ENCODE data around the gene MMP2. TPM values are rescaled to one million over a fixed set of nuclear protein-coding genes. Genes with fewer than 3 reads are reported as not detected.

MMP2 gene
- total RNA-seq, 1 donor from 2014 or later: not detected

DNA sequence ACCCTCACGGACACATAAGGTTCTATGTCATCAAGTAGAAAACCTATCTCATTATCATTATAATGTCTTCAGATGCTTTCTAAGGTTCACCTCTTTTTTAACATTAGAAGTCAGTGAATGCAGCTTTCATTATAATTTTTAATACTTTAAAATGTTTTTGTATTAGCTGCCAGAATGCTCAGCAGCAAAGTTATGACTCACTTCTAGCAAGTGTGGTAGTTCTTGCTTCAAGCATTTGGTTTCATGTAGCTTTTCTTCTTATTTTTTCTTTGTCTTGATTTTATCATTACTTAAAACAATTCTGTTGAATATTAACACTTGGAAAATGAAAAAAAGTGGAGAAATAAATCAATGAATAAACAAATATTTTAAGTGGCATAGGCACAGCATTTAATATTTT, 53.2 kb downstream of the MMP2 start:
- Mint-ChIP-seq H3K27me3 (peaks cover 3% of the 10 kb centered on the region), H3K36me3 (ENCODE audit: low read depth) (no peaks in the 10 kb centered on the region), H3K27ac (no peak overlapping the region), H3K9me3 (no peaks in the 10 kb centered on the region), H3K4me3 (no peak overlapping the region), H3K4me1 (no peaks in the 10 kb centered on the region)
- intact Hi-C loops (cut with micrococcal nuclease): no loop called here
- DNase-seq: no peak

DNA sequence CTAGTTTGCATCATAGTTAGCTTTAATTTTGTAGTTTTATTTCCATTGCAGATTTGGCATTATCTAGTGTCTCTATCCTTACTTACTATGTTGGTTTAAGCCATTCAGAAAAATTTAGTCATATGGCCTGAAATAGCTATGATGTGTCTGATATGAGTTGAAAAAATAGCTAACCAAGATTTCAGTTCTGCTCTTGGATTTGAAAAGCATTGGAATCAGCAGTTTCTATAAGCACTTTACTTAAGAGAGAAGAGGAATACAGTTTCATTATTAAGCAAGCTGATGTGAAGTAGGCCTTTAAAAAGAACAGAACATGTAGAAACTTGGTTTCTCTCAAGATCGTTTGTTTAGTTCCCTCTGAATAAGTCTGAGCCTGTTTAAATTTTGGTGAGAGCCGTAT, 55.8 kb downstream of the MMP2 start:
- H3K4me3 Mint-ChIP-seq: no peak overlapping the region
- H3K27ac Mint-ChIP-seq: no peak overlapping the region
- intact Hi-C loops (cut with micrococcal nuclease): no loop called here
- no peaks in the 10 kb centered on the region for H3K4me1 Mint-ChIP-seq
- H3K9me3 Mint-ChIP-seq: no peaks in the 10 kb centered on the region
- DNase-seq: no peak
- no peaks in the 10 kb centered on the region for H3K36me3 Mint-ChIP-seq (ENCODE audit: low read depth)
- H3K27me3 Mint-ChIP-seq: peaks cover 2% of the 10 kb centered on the region

DNA sequence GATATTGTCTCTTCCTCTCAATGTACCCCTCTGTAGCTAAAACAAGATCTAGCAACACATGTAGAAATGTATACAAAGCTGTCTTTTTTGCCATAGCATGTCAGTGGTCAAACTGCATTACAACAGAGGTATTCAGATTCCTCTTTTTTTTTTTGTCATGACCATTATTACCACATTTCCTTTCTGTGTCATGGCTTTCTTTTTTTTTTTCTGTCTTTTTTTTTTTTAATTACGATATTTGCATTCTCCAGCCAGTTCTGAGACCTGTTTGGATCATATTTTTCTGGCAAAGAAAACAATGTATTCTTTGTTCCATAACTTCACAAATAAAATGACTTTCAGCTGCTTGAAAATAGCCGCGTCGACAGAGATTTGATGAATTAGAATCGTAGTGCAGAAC, 60.1 kb downstream of the MMP2 start:
- Mint-ChIP-seq H3K4me3 (no peak overlapping the region), H3K27ac (no peak overlapping the region), H3K27me3 (peaks cover 2% of the 10 kb centered on the region), H3K4me1 (no peaks in the 10 kb centered on the region), H3K36me3 (ENCODE audit: low read depth) (no peaks in the 10 kb centered on the region), H3K9me3 (no peaks in the 10 kb centered on the region)
- DNase-seq: no peak
- intact Hi-C loops (cut with micrococcal nuclease): no loop called here

DNA sequence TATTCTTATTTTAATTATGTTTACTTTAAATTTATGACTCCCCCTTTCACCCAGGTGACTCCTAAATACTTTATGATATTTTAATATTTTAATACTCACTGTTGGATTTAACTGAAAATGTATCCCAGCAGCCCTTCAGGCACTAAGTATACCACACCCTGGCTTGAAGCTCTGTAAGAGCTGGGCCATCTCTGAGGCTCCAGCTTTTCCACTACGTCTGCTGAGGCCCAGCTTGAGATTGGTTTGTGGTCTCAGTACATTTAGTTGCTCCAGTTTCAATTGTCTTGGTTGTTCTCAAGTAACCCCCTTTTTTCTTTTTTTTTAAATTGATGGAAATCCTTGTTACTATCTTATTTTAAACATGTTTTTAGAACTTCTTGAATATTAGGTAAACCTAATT, 60.5 kb downstream of the MMP2 start:
- Mint-ChIP-seq H3K4me3 (no peak overlapping the region), H3K27me3 (peaks cover 2% of the 10 kb centered on the region), H3K36me3 (ENCODE audit: low read depth) (no peaks in the 10 kb centered on the region), H3K4me1 (no peaks in the 10 kb centered on the region), H3K9me3 (no peaks in the 10 kb centered on the region), H3K27ac (no peak overlapping the region)
- intact Hi-C loops (cut with micrococcal nuclease): no loop called here
- no peak for DNase-seq

DNA sequence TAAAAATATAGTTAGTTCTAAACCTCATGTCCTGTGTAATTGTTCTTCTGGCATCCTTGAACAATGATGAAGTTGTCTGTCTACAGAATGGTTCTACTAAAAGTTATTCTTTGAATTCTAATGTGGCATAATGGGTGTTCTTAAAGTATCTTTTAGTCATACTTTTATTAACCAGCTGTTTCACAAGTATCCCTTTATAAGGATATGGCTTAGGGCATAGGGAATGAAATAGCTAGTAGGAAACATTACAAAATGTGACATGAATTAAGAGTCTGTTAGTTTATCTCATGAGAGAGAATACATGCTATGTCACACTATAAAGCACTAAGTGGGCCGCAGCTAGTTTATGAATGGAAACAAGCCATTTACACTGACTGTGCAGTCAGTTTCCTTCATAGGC, 61.2 kb downstream of the MMP2 start:
- peaks cover 2% of the 10 kb centered on the region for H3K27me3 Mint-ChIP-seq

DNA sequence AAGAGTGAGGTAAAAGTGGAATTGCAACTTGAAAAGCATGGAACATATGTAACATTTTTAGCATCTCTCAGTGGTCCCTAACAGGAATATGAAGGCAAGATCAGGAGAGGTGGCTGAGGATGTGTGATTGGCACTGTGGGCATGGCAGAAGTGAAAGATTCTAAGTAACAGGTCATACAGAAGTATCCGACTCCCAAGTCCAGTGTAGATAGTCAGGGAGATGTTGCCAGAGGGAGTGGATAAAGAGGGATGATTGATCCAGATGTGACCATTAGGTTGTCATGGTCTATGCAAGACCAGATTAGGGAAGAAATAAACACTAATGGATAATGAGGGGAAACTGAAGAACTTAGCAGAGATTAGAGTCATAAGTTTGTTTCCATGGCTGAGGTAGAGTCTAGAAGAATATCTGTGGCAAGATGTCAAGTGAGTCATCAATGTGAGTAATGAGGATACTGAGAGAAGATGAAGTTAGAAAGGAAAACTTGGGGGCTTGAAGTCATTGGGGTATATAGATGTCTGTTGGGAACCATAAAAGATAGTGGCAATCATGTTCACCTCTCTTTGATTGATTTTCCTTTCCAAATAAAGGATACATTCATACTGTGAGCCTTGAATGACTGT, 63.6 kb downstream of the MMP2 start:
- intact Hi-C loops (cut with micrococcal nuclease): loop anchor here (1.0 kb wide), 1 partner anchor 77 kb away; no protein-coding TSS in a partner anchor
- no peak overlapping the region for H3K27ac Mint-ChIP-seq
- H3K4me3 Mint-ChIP-seq: no peak overlapping the region
- no peak for DNase-seq
- H3K27me3 Mint-ChIP-seq: peaks cover 2% of the 10 kb centered on the region
- no peaks in the 10 kb centered on the region for H3K9me3 Mint-ChIP-seq
- no peaks in the 10 kb centered on the region for H3K36me3 Mint-ChIP-seq (ENCODE audit: low read depth)
- no peaks in the 10 kb centered on the region for H3K4me1 Mint-ChIP-seq

More for the DNA sequence above, 61.2 kb downstream of the MMP2 start:
- H3K36me3 Mint-ChIP-seq (ENCODE audit: low read depth): no peaks in the 10 kb centered on the region
- no peak overlapping the region for H3K4me3 Mint-ChIP-seq
- no peak overlapping the region for H3K27ac Mint-ChIP-seq
- H3K9me3 Mint-ChIP-seq: no peaks in the 10 kb centered on the region
- no peaks in the 10 kb centered on the region for H3K4me1 Mint-ChIP-seq
- intact Hi-C loops (cut with micrococcal nuclease): no loop called here
- no peak for DNase-seq

DNA sequence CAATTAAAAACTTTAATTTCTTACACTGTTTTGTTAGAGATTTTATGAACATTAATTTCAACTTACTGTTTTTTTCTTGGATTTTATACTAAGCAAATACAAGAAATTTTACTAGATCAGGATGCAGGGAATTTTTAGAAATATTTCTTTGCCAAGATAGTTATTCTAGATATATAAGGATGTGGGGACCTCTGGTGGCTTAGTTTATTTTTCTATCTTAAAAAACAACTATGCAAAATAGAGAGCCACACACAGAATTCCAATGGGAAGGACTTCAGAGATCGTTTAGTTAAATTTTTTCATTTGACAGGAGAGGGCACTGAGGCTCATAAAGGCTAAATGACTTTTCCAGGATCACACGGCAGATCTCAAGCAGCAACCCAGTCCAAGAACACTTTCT, 64.5 kb downstream of the MMP2 start:
- H3K27me3 Mint-ChIP-seq: no peaks in the 10 kb centered on the region
- intact Hi-C loops (cut with micrococcal nuclease): loop anchor here (1.0 kb wide), 1 partner anchor 78 kb away; no protein-coding TSS in a partner anchor
- no peaks in the 10 kb centered on the region for H3K36me3 Mint-ChIP-seq (ENCODE audit: low read depth)

DNA sequence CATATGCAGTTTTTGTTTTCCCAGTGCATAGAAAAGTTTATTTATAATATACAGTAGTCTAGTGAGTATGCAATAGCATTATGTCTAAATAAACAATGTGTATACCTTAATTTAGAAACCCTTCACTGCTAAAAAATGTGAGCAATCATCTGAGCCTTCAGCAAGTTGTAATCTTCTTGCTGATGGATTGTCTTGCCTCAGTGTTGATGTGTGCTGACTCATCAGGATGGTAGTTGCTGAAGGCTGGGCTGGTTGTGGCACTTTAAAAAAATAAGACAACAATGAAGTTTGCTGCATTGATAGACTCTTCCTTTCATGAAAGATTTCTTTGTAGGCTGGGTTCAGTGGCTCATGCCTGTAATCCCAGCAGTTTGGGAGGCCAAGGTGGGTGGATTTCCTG, 73.6 kb downstream of the MMP2 start:
- no peaks in the 10 kb centered on the region for H3K4me1 Mint-ChIP-seq

More for the DNA sequence above, 64.5 kb downstream of the MMP2 start:
- H3K27ac Mint-ChIP-seq: no peak overlapping the region
- no peak for DNase-seq
- no peak overlapping the region for H3K4me3 Mint-ChIP-seq
- no peaks in the 10 kb centered on the region for H3K4me1 Mint-ChIP-seq
- no peaks in the 10 kb centered on the region for H3K9me3 Mint-ChIP-seq

DNA sequence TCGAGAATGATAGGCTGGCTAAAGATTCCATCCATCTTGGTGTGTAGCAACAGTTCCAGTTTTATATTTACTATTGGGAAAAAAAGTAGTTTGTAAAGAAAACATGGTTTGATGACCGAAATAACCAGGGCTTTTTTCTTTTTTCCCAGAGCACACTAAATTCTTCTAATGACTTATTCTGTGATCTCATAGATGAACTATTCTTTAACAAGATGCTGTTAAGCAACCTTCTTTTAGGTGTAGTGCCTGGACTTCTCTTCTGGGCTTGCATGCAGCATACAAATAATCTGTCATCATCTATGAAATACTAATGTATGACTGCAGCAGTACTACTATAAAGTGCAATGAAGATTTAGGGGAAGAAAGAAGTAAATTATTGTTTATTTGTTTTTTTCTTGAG, 76.4 kb downstream of the MMP2 start:
- DNase-seq: no peak
- Mint-ChIP-seq H3K27me3 (peaks cover 4% of the 10 kb centered on the region), H3K9me3 (no peaks in the 10 kb centered on the region), H3K4me3 (no peak overlapping the region), H3K36me3 (ENCODE audit: low read depth) (no peaks in the 10 kb centered on the region), H3K4me1 (no peaks in the 10 kb centered on the region), H3K27ac (no peak overlapping the region)
- intact Hi-C loops (cut with micrococcal nuclease): no loop called here

More for the DNA sequence above, 73.6 kb downstream of the MMP2 start:
- H3K27me3 Mint-ChIP-seq: peaks cover 4% of the 10 kb centered on the region
- no peaks in the 10 kb centered on the region for H3K36me3 Mint-ChIP-seq (ENCODE audit: low read depth)
- no peak for DNase-seq
- H3K27ac Mint-ChIP-seq: no peak overlapping the region
- no peak overlapping the region for H3K4me3 Mint-ChIP-seq
- intact Hi-C loops (cut with micrococcal nuclease): no loop called here
- H3K9me3 Mint-ChIP-seq: no peaks in the 10 kb centered on the region

Other genes with a start within 250 kb of the MMP2 start
- gene IRX6, start 155.0 kb upstream of the MMP2 start, total RNA-seq: not detected in 2 replicates
- gene LPCAT2, start 29.9 kb downstream of the MMP2 start, total RNA-seq: 1.8 and 3.7 TPM in 2 replicates
- not detected in 2 replicates for gene CAPNS2, start 87.5 kb downstream of the MMP2 start, total RNA-seq
- gene SLC6A2, start 176.8 kb downstream of the MMP2 start, total RNA-seq: not detected in 2 replicates